Adrenal gland (tissue), 12 donors: ENCODE results near the gene MGAT5. TPM values are rescaled to one million over a fixed set of nuclear protein-coding genes. Genes with fewer than 3 reads are reported as not detected.

Source experiments
- DNase-seq, 7 donors: peaks; one replicate each; pipeline ENCODE4 v3.0.0-alpha.2; 2019 to 2020
- H3K27ac ChIP-seq, 5 donors: fragments of 200-600 bp; sonication (generic) in 4 of 5; 1 replicate in 3 of 5; 2 replicates in 2 of 5; pipeline versions ENCODE4 v1.5.1 to v1.8.0; 2016 to 2020; ENCODE audit warnings: mild to moderate bottlenecking in 1 of 5
- H3K27me3 ChIP-seq: fragments of 200-600 bp; 2 replicates; pipeline ENCODE4 v1.8.0; 2021
- H3K36me3 ChIP-seq, 2 donors: fragments of 200-600 bp; replicated peaks in 1 of 2; 1 replicate in 1 of 2; 2 replicates in 1 of 2; pipeline versions ENCODE4 v1.5.1 to v1.8.0; 2018 to 2022
- H3K4me1 ChIP-seq, 2 donors: fragments of 200-600 bp; replicated peaks in 1 of 2; 1 replicate in 1 of 2; 2 replicates in 1 of 2; pipeline versions ENCODE4 v1.5.1 to v1.8.0; 2018 to 2021
- H3K4me3 ChIP-seq, 4 donors: fragments of 200-600 bp; sonication (generic) in 3 of 4; one replicate each; pipeline ENCODE4 v1.5.1; 2016 to 2018
- H3K9me3 ChIP-seq, 3 donors: fragments of 200-600 bp; sonication (generic) in 1 of 3; replicated peaks in 1 of 3; 1 replicate in 2 of 3; 2 replicates in 1 of 3; pipeline versions ENCODE4 v1.5.1 to v1.8.0; 2016 to 2021
- CTCF ChIP-seq, 6 experiments: fragments of 450-650 bp in 4 of 6; fragments of 200-600 bp in 2 of 6; sonication (generic) in 1 of 6; IDR thresholded peaks; 1 replicate in 5 of 6; 2 replicates in 1 of 6; pipeline versions ENCODE4 v1.5.1 to v1.8.0; 2016 to 2021; ENCODE audit warnings: antibody characterized with exemption in 6 of 6, mild to moderate bottlenecking in 2 of 6, moderate library complexity in 1 of 6
- POLR2A ChIP-seq, 2 donors: fragments of 450-650 bp; IDR thresholded peaks; one replicate each; pipeline ENCODE4 v1.6.1; 2017; ENCODE audit warnings: antibody characterized with exemption in 2 of 2, mild to moderate bottlenecking in 2 of 2, moderate library complexity in 1 of 2
- WGBS, 4 donors: extraction: QIAGEN DNeasy Blood & Tissue Kit in 2 of 4; methylation state at CpG; one replicate each; pipeline versions ENCODE4 v1.1.5 to v1.1.7; 2013 to 2017; 5-methylcytosine and 5-hydroxymethylcytosine counted together
- intact Hi-C, 2 donors: fragments of 100-400 bp; cut with DNase I; formaldehyde crosslinking; loops; one replicate each; pipeline versions ENCODE4 v1.14.1 to v1.15.0; 2022 to 2023
- polyA plus RNA-seq, 3 donors: library from polyadenylated mRNA; stranded (reverse); fragments of 200-250 nt in 2 of 3; fragments of 350-450 nt in 1 of 3; fragmentation: Illumina TruSeq in 1 of 3; extraction: RNeasy Lipid Tissue Mini Kit (QIAGEN cat#74804) in 1 of 3; gene quantifications; one replicate each; pipeline ENCODE4 v1.2.3, GENCODE V29; 2013 to 2014
- total RNA-seq, 9 donors: library from RNA; depleted of rRNA in 4 of 9; stranded (reverse); fragments of >200 nt in 4 of 9; fragments of 120-200 nt in 1 of 9; fragmentation: NEBNext Ultra II Directional in 1 of 9; extraction: Animal tissue kit (Norgen Biotek cat#: 25700) in 1 of 9; gene quantifications; one replicate each; pipeline versions ENCODE4 v1.1.0 to v1.2.4, GENCODE V29; 2013 to 2023
- donor health status: healthy with polysubstance abuse.
- donor health status: Bipolar disorder and iron deficiency.
- donor health status: DM: yes; HTN: yes; CAD: no.
- donor health status: DM: no; HTN: no; CAD: no.
- donor health status: DM: no; HTN: no; CAD: no.
- donor health status: DM: yes; HTN: yes; CAD: no.

MGAT5 gene
- total and polyA plus RNA-seq, 12 donors, result 2.9 to 74.6 (median 41.1) TPM

DNA sequence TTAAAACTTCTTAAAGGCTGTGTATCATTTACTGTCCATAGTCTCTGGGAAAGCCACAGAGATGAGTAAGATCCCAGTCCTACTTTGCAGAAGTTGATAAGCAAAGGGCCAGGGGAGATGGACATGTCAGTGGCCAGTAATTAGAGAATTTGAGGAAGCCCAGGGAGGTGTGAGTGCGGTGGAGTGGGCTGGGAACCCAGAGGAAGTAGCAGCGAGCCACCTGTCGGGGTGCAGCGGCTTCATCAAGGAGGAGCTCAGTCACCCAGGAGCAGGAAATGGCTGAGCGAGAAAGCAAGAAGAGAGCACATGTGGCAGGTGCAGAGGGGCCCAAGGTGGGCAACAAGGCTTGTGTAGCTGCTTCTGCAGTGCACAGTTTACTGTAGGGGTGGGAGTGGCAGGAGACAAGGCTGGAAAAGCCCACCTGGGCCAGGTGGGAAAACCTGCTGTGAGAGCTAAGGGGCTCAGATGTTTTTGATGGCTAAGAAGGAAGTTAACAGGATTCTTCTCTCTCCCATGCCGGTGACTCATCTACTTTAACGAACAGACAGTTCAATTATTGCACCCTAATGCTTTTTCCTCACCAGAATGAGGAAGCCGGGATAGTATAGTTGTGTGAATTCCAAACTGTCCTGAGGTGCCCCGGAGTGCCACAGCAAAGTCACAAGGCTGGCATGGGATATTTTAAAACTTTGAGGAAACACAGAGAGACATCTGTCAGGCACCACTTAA is 34.8 kb upstream of the MGAT5 start:
- H3K27me3 ChIP-seq, result no peaks in the 10 kb centered on the region
- peak overlapping the region in 1 of 5 donors; percentile 44 for H3K27ac ChIP-seq
- 75 to 83% (median 81%) methylated on average over 9 of the region's 9 CpGs for WGBS, 4 donors
- intact Hi-C loops, result no loop called here
- DNase-seq, result peak in 2 of 7 donors; percentile 35 to 40
- no peaks in the 10 kb centered on the region for H3K9me3 ChIP-seq
- H3K4me3 ChIP-seq, result no peak overlapping the region
- TF ChIP-seq POLR2A (IDR thresholded peaks at IDR 0.05), result no peak
- no peak for TF ChIP-seq CTCF (IDR thresholded peaks at IDR 0.05)
- peaks cover 0 to 22% of the 10 kb centered on the region in 2 donors for H3K4me1 ChIP-seq
- H3K36me3 ChIP-seq, result no peaks in the 10 kb centered on the region

DNA sequence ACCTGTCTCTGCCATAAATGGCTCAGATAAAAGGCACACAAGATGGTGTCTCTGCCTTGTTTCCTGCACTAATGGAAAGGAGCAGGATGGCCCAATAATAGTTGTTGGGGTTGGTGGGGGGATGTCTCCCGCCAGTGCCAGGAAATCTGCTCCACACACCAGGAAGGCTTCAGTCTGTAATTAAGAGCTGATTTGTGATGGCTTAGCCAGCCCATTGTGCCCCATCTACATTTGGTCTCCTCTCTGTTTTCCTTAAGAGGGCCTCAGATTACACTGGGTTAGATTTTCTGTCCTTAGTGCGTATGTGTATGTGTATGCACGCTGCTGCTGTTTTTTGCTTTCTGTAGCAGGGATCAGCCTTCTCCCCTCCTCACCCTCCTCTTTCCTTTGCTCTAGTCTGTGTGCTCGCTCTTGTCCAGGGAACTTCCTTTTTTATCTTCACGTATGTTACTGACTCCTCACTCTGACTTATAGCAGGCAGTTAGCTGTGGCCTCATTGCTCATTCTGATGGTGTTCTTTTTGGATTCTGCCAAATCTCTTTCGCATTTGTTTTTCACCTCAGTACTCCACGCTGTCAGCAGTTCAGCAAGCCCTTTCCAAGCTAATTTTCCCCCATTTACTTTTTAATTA is 33.4 kb upstream of the MGAT5 start:
- 67 to 92% (median 84%) methylated on average over 7 of the region's 7 CpGs for WGBS, 4 donors
- H3K4me3 ChIP-seq, result no peak overlapping the region
- H3K9me3 ChIP-seq, result no peaks in the 10 kb centered on the region
- H3K4me1 ChIP-seq, result peaks cover 0 to 22% of the 10 kb centered on the region in 2 donors
- no peaks in the 10 kb centered on the region for H3K36me3 ChIP-seq
- TF ChIP-seq POLR2A (IDR thresholded peaks at IDR 0.05), result no peak
- TF ChIP-seq CTCF (IDR thresholded peaks at IDR 0.05), result no peak
- DNase-seq, result no peak
- intact Hi-C loops, result no loop called here
- H3K27ac ChIP-seq, result peak overlapping the region in 3 of 5 donors; percentile 15 to 44 (median 16)
- H3K27me3 ChIP-seq, result no peaks in the 10 kb centered on the region

DNA sequence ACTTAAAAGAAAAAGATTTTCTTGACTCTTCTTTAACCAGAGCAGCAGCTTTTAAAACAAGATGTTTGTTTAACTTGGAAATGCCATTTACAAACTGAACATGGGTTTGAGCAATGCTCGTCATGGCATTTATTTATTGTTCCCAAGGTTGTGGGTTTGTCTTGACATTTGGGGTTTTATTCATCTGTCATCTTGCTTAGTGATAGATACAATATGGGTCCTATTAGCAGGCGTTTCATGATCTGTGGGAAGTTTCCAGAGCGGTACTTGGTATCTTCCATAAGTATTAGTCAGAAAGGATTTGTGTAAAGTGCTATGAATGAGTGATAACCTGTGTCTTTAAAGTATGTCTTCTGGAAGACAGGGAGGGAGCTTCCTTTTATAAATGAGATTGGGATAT is 29.9 kb upstream of the MGAT5 start:
- intact Hi-C loops, result no loop called here
- Histone ChIP-seq H3K27ac (no peak overlapping the region), H3K4me1 (peaks cover 0 to 20% of the 10 kb centered on the region in 2 donors), H3K9me3 (peaks cover 0 to 5% (median 0%) of the 10 kb centered on the region in 3 donors), H3K27me3 (no peaks in the 10 kb centered on the region), H3K4me3 (no peak overlapping the region), H3K36me3 (no peaks in the 10 kb centered on the region)
- no peak for DNase-seq
- WGBS, 4 donors, result 72 to 87% (median 75%) methylated on average over 3 of the region's 3 CpGs
- TF ChIP-seq CTCF (IDR thresholded peaks at IDR 0.05), result no peak
- no peak for TF ChIP-seq POLR2A (IDR thresholded peaks at IDR 0.05)

- Histone ChIP-seq H3K4me1 (peaks cover 0 to 8% of the 10 kb centered on the region in 2 donors), H3K9me3 (peaks cover 0 to 5% (median 0%) of the 10 kb centered on the region in 3 donors), H3K36me3 (no peaks in the 10 kb centered on the region), H3K27ac (no peak overlapping the region), H3K4me3 (no peak overlapping the region), H3K27me3 (no peaks in the 10 kb centered on the region)
- intact Hi-C loops, result no loop called here
- no peak for TF ChIP-seq CTCF (IDR thresholded peaks at IDR 0.05)
- no peak for TF ChIP-seq POLR2A (IDR thresholded peaks at IDR 0.05)
- WGBS, 4 donors, result 91 to 96% (median 95%) methylated on average over 2 of the region's 2 CpGs
- no peak for DNase-seq
Measured at GRCh38 chr2:134225173-134225572, 28.7 kb upstream of the MGAT5 start.
